ENCODE measurements around the gene MPP2.

- no peak for TF ChIP-seq CTCF (IDR thresholded peaks at IDR 0.05; ENCODE audit: low read depth, low read length)
- no peak for TF ChIP-seq EZH2phosphoT487 (IDR thresholded peaks at IDR 0.05; ENCODE audit: low read depth)
These were observed 6.2 kb downstream of the MPP2 start for GRCh38 chr17:43900858-43901754.

Data from OCI-LY3 (cell line).